MCF 10A (cell line): ENCODE measurements around the gene GABRD. TPM values are rescaled to one million over a fixed set of nuclear protein-coding genes. Genes with fewer than 3 reads are reported as not detected.

ENCODE experiments used
- BruUV-seq: library from RNA; stranded (reverse); fragments of 400-500 nt; replicated peaks from 2 replicates; lab custom pipeline; 2021; lab: Mats Ljungman, UMichigan
- CTCF ChIA-PET: fragments of 300-600 bp; sonication (Branson Sonifier 250); formaldehyde crosslinking; extraction: SDS; loops from one replicate; lab custom pipeline; 2021; ENCODE audit warnings: antibody characterized with exemption, inconsistent platforms; lab: Yijun Ruan, JAX
- POLR2A ChIA-PET: fragments of 300-600, 350-650 bp; sonication (Branson Sonifier 250); formaldehyde crosslinking; extraction: SDS; loops from one replicate; lab custom pipeline; 2020; ENCODE audit warnings: antibody characterized with exemption, inconsistent platforms; lab: Yijun Ruan, JAX
- DNase-seq: peaks from one replicate; pipeline ENCODE4 v3.0.0-alpha.2; 2018; ENCODE audit not compliant: unreplicated experiment
- H3K27ac Mint-ChIP-seq: one replicate; pipeline ENCODE4 v1.8.0; 2022; ENCODE audit warnings: mild to moderate bottlenecking, low read depth, mixed read lengths; ENCODE audit not compliant: unreplicated experiment
- H3K27me3 Mint-ChIP-seq: one replicate; pipeline ENCODE4 v1.8.0; 2022; ENCODE audit warnings: mixed read lengths; ENCODE audit not compliant: insufficient read depth, unreplicated experiment
- H3K36me3 Mint-ChIP-seq: one replicate; pipeline ENCODE4 v1.8.0; 2022; ENCODE audit warnings: mild to moderate bottlenecking, moderate library complexity, mixed read lengths; ENCODE audit not compliant: insufficient read depth, unreplicated experiment
- H3K4me1 Mint-ChIP-seq: one replicate; pipeline ENCODE4 v1.8.0; 2022; ENCODE audit warnings: mixed read lengths; ENCODE audit not compliant: insufficient read depth, unreplicated experiment
- H3K4me3 Mint-ChIP-seq: one replicate; pipeline ENCODE4 v1.8.0; 2022; ENCODE audit warnings: mild to moderate bottlenecking, moderate library complexity, mixed read lengths; ENCODE audit not compliant: unreplicated experiment
- H3K9me3 Mint-ChIP-seq: one replicate; pipeline ENCODE4 v1.8.0; 2022; ENCODE audit warnings: mixed read lengths; ENCODE audit not compliant: unreplicated experiment
- intact Hi-C: fragments of 100-400 bp; cut with micrococcal nuclease; formaldehyde crosslinking; loops from 2 replicates; pipeline ENCODE4 v1.14.1; 2022
- total RNA-seq: library from RNA; stranded (reverse); gene quantifications from 2 replicates; pipeline ENCODE4 v1.2.3, GENCODE V29; 2022
- TF ChIP-seq, protein P1 (sequence below): fragments of 200-600 bp; IDR thresholded peaks from one replicate; pipeline ENCODE4 v1.8.0; 2022; ENCODE audit warnings: antibody characterized with exemption, mild to moderate bottlenecking; ENCODE audit not compliant: unreplicated experiment

GABRD gene
- total RNA-seq, 1 experiment from 2014 or later, result not detected

DNA sequence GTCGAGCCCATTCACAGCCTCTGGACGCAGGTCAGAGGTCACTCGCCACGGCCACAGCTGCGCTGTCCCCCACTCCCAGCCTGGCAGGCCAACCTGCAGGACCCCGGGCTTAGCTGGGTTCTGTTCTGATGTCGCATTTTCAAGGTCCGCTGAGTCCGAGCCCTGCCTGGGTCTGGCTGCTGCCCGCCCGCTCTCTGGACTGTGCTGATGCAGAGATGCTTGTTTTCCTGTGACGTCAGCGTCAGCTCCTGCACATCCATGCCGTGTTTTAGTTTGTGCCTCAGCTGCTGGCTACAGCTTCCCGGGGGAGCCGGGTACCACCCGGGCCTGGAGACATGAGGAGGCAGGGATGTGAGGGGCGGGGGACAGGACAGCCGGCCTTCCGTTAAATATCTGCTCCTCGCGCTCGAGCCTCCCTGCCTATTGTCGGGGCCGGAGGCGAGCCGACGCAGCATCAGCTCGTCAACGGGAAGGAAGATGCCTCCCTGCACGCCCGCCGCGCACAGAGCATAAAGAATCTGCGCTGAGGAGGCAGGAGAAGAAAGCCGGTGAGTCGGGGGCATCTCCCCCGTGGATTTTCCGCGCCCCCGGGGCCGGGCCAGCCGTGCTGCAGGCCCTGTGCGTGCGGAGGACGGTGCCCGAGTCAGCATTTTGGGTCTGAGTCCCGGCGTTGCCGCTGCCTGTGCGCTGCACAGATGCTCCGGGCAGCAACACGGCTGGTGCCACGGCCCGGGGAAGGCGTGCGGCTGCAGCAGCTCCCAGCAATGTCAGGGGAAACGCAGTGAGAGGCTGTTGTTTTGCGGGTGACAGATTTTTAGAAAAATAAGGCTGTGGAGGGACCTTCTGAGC, 54.5 kb downstream of the GABRD start:
- H3K36me3 Mint-ChIP-seq, result peaks cover 22% of the 10 kb centered on the region
- ChIA-PET CTCF (no interaction called here), POLR2A (no interaction called here)
- no peaks in the 10 kb centered on the region for H3K27me3 Mint-ChIP-seq
- H3K4me1 Mint-ChIP-seq, result no peaks in the 10 kb centered on the region
- no peak overlapping the region for H3K4me3 Mint-ChIP-seq
- peaks cover 14% of the 10 kb centered on the region for H3K9me3 Mint-ChIP-seq
- DNase-seq, result no peak
- no TSS peak for BruUV-seq
- no peak overlapping the region for H3K27ac Mint-ChIP-seq
- TF ChIP-seq, protein P1, sequence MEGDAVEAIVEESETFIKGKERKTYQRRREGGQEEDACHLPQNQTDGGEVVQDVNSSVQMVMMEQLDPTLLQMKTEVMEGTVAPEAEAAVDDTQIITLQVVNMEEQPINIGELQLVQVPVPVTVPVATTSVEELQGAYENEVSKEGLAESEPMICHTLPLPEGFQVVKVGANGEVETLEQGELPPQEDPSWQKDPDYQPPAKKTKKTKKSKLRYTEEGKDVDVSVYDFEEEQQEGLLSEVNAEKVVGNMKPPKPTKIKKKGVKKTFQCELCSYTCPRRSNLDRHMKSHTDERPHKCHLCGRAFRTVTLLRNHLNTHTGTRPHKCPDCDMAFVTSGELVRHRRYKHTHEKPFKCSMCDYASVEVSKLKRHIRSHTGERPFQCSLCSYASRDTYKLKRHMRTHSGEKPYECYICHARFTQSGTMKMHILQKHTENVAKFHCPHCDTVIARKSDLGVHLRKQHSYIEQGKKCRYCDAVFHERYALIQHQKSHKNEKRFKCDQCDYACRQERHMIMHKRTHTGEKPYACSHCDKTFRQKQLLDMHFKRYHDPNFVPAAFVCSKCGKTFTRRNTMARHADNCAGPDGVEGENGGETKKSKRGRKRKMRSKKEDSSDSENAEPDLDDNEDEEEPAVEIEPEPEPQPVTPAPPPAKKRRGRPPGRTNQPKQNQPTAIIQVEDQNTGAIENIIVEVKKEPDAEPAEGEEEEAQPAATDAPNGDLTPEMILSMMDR, result no peak
- intact Hi-C loops, result no loop called here

DNA sequence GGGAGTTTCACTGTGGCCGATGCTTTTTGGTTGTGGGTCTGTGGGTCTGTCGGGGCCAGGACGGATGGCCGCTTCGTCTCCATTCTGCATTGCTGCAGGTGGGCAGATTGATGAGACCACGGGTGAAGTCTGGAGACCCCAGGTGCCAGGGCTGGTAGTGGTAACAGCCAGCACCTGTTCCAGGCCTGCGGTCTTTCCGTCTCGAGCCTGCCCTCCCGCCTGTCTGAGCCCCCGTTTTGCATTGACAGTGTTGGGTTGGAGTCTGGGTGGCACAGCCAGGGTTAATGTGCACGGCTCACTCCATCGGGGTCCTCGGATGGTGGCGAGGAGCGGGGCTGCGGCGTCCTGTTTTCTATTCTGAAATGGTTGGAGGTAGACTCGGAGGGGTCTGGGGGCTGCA, 55.3 kb downstream of the GABRD start:
- Mint-ChIP-seq H3K36me3 (peaks cover 27% of the 10 kb centered on the region), H3K27me3 (no peaks in the 10 kb centered on the region), H3K9me3 (peaks cover 17% of the 10 kb centered on the region), H3K4me3 (no peak overlapping the region), H3K4me1 (no peaks in the 10 kb centered on the region), H3K27ac (no peak overlapping the region)
- ChIA-PET CTCF (no interaction called here), POLR2A (no interaction called here)
- no TSS peak for BruUV-seq
- intact Hi-C loops, result no loop called here
- no peak for DNase-seq
- TF ChIP-seq, protein P1, result no peak

DNA sequence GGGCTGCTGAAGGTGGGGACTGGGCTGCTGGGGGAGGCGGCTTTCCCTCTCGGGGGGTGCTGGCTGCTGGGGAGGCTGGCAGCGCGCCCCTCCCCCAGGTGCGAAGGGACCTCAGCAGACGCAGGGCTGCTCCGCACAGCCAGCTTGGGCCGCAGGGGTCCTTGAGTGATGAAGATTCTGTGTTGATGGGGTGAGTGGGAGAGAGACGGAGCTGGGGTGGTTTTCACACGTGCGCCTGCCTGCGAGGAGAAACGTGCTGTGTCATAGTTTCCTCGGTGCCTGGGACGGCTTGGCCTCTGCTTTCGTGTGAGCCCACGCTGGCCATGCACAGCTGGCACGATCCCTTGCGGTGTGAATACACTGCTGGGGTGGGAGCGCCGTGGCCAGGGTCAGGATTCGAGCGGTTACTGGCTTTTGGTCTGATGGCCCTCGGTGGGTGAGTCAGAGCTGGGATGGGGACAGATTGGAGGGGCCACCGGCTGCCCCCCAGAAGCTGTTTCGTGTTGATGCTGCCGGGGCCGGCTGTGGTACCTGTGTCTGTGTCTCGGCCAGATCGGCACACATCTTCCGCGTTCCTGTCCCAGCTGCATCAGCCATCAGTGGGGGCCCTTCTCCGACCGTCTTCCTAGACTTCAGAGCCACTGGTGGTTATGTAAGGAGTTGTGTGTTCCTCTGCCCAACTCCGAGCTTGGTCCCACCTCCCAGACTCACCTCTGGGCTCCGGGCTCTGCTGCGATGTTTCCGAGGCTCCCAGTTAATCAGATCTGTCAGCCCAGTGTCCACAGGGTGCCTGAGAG, 56.0 kb downstream of the GABRD start:
- peaks cover 27% of the 10 kb centered on the region for H3K36me3 Mint-ChIP-seq
- no peak for DNase-seq
- ChIA-PET CTCF (no interaction called here), POLR2A (interaction anchor here (0.7 kb wide), 1 partner anchor 23 kb away, joined by 3 read pairs; no protein-coding TSS in a partner anchor)
- no peaks in the 10 kb centered on the region for H3K27me3 Mint-ChIP-seq
- no peak overlapping the region for H3K27ac Mint-ChIP-seq
- H3K9me3 Mint-ChIP-seq, result peaks cover 17% of the 10 kb centered on the region
- intact Hi-C loops, result no loop called here
- no peaks in the 10 kb centered on the region for H3K4me1 Mint-ChIP-seq
- no peak overlapping the region for H3K4me3 Mint-ChIP-seq
- TF ChIP-seq, protein P1, result no peak
- BruUV-seq, result no TSS peak

DNA sequence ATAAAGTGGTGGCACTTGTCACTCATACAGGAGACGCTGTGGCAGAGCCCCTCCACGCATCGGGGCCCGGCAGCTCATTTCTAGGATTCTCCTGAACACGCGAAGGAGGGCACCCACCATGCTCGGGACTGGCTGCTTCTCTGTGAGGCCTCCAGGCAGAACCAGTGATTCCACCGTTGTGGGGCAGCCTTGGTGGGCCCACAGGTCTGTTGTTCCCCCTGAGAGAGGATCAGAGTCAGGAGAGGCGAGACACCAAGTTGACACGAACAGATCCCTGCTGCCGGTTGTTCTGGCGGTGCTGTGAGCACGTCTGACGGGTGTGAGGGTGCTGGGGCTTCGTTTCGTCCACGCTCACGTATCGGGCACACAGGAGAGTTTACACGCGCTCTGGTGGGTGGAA, 57.7 kb downstream of the GABRD start:
- H3K4me1 Mint-ChIP-seq, result no peaks in the 10 kb centered on the region
- H3K4me3 Mint-ChIP-seq, result no peak overlapping the region
- TF ChIP-seq, protein P1, result no peak
- DNase-seq, result no peak
- BruUV-seq, result no TSS peak
- intact Hi-C loops, result no loop called here
- ChIA-PET CTCF (interaction anchor here (0.7 kb wide), 1 partner anchor 17 kb away, joined by 3 read pairs; no protein-coding TSS in a partner anchor), POLR2A (no interaction called here)
- H3K36me3 Mint-ChIP-seq, result peaks cover 27% of the 10 kb centered on the region
- H3K9me3 Mint-ChIP-seq, result peaks cover 17% of the 10 kb centered on the region
- H3K27me3 Mint-ChIP-seq, result no peaks in the 10 kb centered on the region
- H3K27ac Mint-ChIP-seq, result no peak overlapping the region
